NCI-H446 treated with DMSO at 0.1 percent for 48 hours (cell line): Measurements from ENCODE around the gene KIFAP3.
"Not testable (repeated sequence)": the region's sequence is repeated elsewhere in the genome, so short reads cannot be mapped to it uniquely, and the experiment has no call there.

Experiments used
- DNase-seq: peaks from one replicate; lab custom pipeline; 2025; lab: John Stamatoyannopoulos, UW

KIFAP3 gene

DNA sequence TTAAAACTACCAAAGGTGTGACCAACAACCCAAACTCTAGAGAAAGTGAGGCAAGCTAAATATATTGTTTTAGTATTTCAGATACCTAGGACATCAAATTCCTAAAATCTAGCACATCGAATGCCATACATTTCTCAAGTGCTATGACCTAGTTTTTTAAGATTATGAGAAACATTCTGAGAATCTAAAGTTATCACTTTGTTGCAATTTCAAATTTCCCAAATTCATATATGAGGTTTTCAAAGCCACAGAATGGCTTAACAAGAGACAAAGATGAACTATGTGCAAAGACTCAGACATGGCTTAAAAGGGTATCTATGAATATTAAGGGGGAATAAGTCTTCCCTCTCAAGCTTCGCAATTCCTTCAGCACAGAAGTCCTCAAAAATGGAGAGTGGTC, 187.6 kb downstream of the KIFAP3 start:
- no peak for DNase-seq

DNA sequence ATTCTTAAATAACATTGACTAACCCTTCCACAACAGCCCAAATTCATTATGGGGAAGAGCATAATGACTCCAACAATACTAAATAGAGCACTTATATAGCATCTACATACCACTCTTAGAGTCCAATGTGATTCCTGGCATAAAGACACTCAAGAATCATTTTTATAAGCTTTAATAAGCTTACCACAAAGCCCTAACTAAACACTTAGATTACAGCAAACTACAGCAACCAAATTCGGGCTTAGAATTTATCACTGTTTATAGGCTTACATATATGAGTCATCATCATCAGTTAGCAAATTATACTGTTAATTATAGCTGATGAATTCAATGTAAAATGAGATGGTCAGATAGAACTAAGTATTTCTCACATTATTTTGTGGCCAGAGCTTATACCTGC, 188.1 kb downstream of the KIFAP3 start:
- DNase-seq, result no peak

DNA sequence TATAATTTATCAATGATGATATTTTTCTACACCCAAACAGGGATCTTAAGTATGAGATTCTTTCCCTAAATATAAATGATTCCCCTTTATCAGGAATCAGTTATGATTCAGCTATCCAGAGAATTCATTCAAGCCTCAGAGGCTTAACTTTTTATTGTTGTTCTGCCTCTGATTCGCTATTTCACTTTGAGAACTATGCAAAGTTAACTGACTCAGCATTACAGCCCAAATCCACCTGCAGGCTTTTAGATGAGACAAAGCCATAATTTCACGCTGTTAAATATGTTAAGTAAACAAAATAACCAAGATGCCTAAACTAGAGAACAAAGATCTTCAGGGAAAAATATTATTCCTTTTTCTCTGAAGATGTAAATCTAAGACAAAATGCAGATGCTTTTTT, 189.3 kb downstream of the KIFAP3 start:
- DNase-seq, result no peak

DNA sequence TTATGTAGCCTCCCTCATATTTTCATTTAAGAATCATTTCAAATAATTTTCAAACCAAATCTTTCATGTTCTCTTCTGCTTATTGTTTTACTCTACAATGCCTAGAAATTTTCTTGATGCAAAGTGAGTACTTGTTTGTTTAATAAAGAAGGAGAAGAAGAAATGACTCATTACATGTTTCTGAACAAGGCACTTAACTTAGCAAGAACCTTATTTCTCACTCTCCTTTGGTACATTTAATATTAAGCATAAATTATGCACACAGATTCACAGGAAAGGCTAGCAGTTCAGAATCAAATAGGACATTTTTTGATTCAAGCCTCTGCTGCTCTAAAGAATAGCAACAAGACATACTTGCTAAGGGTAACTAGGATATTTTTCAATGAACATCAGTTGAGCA, 189.9 kb downstream of the KIFAP3 start:
- DNase-seq, result no peak

DNA sequence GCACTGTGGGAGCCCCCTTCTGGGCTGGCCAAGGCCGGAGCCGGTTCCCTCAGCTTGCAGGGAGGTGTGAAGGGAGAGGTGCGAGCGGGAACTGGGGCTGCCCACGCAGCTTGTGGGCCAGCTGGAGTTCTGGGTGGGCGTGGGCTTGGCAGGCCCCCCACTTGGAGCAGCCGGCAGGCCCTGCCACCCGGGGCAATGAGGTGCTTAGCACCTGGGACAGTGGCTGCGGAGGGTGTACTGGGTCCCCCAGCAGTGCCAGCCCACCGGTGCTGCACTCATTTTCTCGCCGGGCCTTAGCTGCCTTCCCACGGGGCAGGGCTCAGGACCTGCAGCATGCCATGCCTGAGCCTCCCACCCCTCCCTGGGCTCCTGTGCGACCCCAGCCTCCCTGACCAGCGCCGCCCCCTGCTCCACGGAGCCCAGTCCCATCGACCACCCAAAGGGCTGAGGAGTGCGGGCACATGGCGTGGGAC, 192.4 kb downstream of the KIFAP3 start:
- no peak for DNase-seq

DNA sequence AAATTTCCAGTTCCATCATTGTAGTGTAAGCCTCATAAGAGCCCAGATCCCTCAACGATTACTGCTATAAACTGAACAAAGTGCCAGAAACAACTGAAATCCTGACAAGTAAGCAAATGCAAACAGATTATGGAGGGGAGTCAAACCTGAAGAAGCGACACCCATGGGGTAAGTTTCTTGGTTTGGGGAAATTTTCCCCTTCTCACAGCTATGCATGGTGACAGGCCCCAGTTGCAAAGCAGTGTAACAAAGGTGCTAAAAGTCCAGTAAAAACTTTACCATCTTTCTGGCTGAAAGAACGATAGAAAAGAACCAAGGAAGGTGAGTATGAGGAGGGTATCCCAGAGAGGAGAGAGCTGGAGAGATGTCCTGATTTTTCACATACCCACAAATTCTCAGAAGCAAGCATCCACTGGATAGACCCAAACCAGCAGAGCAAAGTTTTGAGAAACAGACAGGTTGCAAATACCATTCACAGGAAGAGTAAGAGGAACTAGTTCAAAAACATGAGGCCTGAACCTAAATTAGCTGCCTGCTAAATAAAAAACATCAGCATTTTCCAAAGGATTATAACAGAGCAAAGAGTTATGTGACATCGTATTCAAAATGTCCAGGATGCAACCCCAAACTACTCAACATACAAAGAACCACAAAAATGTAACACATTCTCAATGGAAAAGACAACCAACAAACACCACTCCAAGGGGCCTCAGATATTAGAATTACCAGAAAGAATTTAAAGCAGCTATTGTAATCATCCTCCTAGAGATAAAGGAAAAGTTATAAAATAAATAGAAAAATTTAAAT, 195.3 kb downstream of the KIFAP3 start:
- no peak for DNase-seq

DNA sequence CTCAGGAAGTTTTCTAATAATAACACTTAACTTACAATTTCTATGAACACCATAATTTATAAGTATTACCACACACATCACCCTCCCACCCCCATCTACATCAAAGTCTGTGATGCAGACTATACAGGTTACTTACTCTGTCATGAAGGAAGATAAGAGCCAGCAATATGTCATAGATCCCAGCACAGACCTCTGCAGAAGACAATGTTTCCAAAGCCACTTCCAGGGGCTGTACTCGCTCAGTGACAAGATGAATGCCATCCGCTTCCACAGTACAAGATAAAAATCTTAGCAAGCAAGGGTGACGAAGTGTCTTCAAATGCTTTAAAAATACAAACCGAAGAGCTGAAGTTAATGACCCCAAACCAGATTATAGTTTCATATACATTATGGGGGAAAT, 196.0 kb downstream of the KIFAP3 start:
- DNase-seq, result no peak

DNA sequence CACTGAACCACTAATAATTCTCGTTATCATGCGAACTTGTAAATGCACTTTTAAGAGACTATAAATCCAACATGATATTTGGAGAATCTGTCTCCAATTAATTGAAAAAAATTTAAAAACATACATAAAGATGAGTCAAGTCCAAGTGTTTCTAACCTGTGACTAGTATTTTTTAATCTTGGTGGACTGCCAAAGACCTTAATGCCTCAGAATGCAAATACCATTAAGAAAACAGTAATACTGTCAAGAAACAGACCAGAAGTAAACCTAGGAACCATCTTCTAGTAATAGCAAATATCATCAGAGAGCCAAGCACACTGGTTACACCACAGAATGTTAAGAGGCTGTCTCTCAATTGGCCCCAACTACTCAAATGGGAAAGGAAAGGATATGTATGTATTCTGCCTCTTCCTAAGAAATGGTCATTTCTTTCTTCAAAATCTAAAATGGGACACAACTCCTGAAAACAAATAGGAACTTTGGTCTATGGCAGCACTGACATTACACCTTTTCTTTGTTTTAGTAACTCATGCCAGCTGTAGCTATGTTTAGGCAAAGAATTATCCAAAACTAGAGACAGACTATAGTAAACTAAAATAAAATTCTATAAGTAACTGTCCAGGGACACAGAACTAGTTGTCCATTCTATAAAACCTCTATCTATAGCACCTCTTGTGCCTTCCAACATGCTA, 196.5 kb downstream of the KIFAP3 start:
- no peak for DNase-seq

DNA sequence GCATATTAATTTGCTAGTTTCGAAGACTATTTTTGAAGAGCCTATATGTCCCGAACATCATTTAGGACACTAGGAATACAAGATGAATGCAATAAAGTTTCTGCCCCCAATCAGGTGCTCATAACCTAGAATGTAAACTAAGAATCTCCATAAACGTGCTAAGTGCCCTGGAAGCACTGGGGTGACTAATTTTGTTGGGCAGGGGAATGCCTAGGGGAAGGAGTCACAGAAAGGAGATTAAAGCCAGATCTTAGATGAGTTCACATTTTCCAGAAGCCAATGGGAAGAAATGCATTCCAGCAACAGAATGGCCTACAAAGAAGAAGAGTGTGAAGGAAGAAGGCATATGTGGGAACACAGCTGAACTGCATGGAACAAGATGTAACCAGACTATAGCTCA, 200.3 kb downstream of the KIFAP3 start:
- no peak for DNase-seq

DNA sequence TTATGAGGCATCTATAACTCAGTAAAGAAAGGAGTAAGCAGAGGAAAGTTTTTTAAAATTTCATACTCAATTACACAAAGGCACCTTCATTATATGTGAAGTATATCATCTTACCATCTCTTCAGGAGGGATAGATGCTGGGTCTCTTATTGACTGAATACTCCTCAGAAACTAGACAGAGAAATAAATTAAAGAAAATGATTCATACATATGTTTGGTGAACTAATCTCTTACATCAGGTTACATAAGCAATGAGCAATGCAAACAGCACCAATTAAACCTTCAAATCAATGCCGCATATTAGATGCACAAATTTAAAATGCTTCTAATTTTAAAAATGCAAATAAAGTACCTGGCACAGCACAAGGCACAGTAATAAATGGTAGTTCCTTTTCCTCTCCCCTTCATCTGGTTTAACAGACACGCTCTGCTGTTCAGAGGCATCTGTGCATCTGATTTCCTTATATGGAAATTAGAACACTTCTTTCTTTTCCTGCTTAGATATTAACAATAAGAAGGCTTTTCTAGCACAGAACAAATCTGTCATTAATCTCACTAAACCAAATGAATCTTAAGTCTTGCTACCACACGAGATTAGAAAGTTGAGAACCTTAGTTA, 200.8 kb downstream of the KIFAP3 start:
- DNase-seq, result no peak

DNA sequence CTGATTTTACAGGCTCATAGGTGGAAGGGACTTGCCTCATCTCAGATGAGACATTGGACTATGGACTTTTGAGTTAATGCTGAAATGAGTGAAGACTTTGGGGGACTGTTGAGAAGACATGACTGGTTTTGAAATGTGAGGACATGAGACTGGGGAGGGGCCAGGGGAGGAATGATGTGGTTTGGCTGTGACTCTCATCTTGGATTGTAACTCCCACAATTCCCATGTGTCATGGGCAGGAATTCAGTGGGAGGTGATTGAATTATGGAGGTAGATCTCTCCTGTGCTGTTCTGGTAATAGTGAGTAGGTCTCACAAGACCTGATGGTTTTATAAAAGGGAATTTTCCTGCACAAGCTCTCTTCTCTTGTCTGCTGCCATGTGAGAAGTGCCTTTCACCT, 201.6 kb downstream of the KIFAP3 start:
- DNase-seq, result no peak

DNA sequence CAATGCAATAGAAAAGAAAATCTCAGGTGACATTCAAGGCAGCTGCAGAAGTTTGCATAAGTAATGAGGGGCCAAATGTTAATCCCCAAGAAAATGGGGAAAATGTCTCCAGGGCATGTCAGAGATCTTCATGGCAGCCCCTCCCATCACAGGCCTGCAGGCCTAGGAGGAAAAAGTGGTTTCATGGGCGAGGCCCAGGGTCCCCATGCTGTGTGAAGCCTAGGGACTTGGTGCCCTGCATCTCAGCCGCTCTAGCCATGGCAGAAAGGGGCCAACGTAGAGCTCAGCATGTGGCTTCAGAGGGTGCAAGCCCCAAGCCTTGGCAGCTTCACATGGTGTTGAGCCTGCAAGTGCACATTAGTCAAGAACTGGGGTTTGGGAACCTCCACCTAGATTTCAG, 202.5 kb downstream of the KIFAP3 start:
- not testable (repeated sequence) for DNase-seq
